GM18951 (cell line): ENCODE measurements around the gene CCDC91.

Experiments used
- POLR2A ChIP-seq: IDR thresholded peaks from 4 replicates; pipeline ENCODE4 v1.6.1; 2011; ENCODE audit warnings: mild to moderate bottlenecking; ENCODE audit not compliant: insufficient read length, insufficient read depth; ENCODE audit errors: extremely low read depth
- in situ Hi-C: fragments of 300-500 bp; cut with MboI; formaldehyde crosslinking; loops from one replicate; pipeline ENCODE4 v1.12.0; 2022; ENCODE audit warnings: low sequenced_read_pairs, mixed read lengths, inconsistent platforms; ENCODE audit not compliant: unreplicated experiment

Gene CCDC91

DNA sequence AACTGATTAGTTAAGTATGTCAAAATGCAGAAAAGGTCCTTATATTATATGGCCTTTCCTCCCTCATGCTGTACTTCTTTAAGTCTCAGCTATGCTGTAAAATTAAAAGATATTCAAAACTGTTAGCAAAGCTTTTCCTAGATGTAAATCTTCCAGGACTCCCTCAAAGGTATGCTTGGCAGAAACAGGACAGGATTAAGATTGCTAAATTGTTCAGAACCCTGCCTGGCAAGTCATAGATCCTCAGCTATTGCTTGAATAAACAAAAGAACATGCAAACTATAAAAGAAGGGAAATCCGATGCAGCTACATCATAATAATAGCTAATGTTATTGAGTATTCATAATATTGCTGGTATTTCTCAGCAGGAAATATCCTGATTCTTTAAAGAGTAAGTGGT lies 322.6 kb downstream of the CCDC91 start:
- TF ChIP-seq POLR2A = no peak
- in situ Hi-C loops = no loop called here

DNA sequence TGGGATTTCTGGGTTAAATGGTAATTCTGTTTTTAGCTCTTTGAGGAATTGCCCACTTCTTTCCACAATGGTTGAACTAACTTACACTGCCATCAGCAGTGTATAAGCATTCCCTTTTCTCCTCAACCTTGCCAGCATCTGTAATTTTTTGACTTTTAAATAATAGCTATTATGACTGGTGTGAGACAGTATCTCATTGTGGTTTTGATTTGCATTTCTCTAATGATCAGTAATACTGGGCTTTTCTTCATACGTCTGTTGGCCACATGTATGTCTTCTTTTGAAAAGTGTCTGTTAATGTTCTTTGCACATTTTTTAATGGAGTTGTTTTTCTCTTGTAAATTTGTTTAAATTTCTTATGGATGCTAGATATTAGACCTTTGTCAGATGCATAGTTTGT lies 323.7 kb downstream of the CCDC91 start:
- in situ Hi-C loops = no loop called here
- TF ChIP-seq POLR2A = no peak

DNA sequence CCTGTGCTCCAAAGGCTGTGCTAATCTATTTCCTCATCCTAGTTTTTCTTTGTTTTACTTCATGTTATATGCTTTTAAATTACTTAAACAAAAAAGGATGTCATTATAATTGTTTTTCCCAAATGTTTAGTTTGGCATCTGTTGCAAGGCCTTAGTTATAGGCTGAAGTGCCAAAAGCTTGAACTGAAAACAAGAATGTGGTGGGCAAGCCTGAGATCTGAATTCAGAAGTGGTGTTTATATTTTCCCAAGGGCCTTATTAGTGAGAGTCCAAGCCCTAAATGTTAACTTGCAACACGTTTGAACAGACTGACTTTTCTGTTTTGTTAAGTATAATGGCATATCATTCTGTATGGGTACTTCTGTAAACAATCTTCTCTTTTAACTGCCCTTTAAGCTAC lies 326.8 kb downstream of the CCDC91 start:
- in situ Hi-C loops = no loop called here
- TF ChIP-seq POLR2A = no peak

DNA sequence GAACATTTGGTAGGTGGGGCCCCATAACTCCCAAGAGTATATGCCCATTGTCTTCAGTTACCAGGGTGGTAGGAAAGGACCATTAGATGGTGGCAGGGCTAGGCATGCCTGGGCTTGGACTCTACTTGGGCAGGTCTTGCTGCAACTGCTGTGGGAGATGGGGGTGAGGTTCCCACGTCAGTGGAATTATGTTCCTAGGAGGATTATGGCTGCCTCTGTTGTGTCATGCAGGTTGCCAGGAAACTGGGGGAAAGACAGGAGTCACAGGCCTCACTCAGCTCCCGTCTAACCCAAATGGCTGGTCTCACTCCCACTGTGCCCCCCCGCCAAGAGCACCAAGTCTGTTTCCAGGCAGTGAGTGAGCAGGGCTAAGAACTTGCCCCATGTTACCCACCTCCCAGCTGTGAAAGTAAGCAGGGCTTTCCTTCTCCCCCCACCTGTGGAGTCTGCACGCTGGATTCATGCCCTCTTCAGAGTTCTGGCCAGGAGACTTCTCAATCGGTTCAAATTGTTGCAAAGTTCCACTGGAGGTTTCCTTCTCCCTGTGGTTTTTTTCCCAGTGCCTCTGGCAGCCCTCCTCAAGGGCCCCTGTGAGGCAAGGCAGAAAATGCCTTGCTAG lies 337.5 kb downstream of the CCDC91 start:
- TF ChIP-seq POLR2A = no peak
- in situ Hi-C loops = no loop called here

DNA sequence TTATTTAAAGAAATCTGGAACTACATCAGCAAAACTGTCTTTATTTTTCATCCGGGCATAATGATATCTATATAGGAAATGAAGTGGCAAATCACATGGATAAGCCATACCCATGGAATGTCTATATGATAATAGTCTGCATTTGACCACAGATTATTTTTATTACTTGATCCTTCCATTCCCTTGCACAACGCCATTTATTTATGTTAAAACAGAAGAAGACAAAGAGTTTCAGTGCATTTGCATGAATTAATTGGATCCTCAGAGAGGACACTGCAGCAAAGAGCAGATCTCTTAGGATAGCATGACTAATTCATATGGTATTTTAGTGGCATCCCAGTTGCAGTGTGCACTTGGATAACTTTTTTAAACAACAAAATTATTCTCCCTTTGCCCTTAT lies 345.0 kb downstream of the CCDC91 start:
- in situ Hi-C loops = no loop called here
- no peak for TF ChIP-seq POLR2A

DNA sequence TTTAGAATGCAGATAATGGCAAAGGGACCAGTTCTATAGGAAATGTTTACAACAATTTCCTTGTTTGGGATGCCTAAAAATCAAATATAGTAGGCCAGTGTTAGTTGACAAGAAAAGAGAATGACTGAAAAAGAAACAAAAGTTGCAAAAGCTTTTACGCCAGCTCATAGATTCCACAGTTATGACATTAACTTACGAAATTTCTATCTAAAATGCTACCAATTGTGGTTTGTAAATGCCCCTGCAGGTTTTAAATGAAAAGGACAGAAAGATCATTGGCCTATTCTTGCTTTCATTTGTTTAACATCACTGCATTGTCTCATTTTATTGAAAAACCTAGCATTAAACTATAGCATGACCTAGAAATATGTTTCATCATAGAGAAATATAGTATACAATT lies 345.8 kb downstream of the CCDC91 start:
- TF ChIP-seq POLR2A = no peak
- in situ Hi-C loops = no loop called here

DNA sequence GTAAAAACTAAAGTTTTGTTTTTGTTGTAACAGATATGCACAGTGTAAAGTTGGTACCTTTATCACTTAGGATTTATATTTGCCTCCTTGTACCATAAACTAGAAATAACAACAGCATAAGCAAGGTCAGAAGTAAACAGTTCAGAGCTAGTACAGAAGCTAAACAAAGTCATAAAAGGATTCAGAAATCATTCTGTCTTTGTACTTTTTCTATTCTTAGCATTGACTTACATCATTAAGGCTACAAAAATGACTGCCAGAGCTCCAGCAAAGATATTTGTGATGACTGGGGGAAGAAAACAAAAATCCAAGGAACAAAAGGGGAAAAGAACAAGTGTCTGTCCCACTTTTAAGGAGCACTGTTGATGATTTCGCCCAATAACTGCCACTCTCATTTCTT lies 347.2 kb downstream of the CCDC91 start:
- in situ Hi-C loops = no loop called here
- no peak for TF ChIP-seq POLR2A

DNA sequence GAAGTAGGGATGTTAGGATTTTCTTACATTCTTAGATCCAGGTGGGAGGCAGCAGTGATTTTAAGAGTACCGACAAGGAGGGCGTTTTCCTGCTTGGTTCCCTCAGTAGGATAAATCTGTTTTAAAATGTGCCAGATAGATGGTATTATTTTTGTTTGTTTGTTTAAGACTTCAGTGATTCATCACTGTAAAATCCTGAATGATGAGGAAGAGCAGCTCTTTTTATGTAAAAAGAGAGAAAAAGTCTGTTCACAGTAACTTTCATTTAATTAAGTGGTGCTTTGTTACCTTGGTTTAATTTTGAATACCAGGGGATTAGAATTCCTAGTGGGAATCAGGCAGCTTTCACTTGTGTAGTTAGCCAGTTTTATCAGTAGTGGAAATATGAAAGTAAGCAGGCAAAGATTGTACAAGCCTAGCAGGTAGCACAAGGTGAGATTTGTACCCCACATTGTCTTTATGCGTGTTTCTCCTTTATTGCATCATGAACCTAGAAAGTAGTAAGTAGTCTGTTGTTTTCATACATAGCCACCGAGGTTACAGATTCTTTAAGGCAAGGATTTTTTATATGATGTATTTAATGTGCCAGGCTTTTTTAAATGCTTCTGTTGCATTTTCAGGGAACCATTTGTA lies 349.6 kb downstream of the CCDC91 start:
- in situ Hi-C loops = no loop called here
- TF ChIP-seq POLR2A = no peak

DNA sequence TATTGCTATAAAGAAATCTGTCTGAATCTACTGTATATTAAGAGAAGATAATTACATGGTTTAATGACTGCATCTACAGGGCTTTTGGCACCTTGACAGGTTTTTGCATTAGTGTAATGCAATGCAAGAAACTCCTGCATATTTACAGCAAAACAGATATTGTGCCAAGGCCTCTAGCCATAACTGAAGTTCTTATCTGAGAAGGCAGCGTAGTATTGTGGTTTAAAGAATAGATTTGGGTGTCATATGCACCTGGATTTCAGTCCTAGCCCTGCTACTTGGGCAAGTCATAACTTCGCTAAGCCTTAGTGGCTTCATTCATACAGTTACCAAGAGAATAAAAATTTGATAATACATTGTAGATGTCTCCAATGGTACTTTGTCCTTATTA lies 350.1 kb downstream of the CCDC91 start:
- TF ChIP-seq POLR2A = no peak
- in situ Hi-C loops = no loop called here

DNA sequence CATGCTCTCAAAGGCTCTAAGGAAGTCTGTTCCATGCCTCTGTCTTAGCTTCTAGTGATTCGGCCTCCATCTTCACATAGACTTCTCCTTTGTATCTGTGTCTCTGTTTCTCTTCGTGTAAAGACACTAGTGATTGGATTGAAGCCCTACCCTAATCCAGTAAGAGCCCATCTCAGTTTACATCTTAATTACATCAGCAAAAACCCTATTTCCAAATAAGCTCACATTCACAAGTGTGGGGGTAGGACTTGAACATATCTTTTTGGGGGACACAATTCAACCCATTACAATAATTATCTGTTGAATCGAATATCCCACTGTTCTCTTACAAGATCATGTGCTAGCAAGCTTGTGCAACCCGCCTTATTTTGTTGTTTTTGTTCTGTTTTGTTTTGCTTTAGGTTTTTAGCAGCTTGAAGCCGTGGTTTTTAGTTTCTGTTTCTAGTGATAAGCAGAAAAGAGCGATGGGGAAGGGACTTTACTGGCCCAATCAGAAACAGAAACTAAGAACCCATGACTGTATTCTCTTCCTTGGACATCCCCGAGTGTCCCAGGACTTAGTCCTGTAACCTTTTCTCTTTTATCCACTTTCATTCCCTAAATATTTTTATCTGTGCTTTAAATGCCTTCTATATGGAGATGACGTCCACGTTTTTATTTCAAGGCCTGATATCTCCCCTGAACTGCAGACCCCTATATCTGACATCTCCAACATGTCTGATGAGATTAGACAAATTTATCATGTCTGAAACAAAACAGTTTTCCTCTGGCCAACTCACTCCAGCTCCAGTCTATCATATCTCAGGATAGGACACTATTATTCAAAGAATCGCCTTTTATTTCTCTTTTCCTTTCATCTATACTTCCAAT lies 353.0 kb downstream of the CCDC91 start:
- no peak for TF ChIP-seq POLR2A
- in situ Hi-C loops = no loop called here

DNA sequence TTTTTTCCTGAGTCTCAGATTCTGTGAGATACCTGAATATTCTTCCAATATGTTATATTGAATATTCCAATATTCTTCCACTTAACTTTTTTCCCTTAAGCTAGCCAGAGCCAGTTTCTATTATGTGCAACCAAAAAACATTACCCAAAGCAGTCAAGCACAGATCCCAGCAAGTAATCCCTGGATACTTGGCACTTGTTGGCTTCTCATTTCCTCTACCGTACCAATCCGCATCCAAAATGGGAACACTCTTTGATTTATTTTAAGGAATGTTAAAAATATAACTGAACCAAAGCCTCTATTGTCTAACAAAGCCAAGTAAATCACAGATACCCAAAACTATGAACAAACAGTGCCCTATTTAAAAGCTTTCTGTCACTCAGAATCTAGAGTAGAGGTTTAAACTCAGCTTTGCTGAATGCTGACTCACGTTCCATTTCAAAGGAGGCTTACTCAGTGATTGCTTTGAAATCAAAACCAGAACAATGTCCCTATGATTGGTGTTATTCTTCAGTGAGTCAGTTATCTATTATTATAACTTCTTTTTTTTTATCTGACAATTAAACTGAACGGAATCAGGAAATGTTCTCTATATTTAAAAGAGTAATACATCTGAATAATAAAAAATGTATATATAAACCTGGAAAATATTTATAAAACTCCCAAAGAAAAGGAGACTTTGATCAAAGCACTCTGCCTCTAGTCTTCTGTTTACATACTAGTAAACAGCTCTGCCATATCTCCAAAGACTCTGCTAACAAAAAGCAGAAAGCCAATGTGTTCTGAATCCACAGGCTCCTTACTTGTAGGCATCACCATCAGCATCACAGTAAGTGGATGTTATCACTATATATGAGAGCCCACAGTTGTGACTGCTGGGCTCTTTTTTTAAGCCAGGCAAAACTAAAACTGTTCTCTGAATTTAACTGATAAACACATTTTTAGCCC lies 360.8 kb downstream of the CCDC91 start:
- TF ChIP-seq POLR2A = no peak
- in situ Hi-C loops = no loop called here

DNA sequence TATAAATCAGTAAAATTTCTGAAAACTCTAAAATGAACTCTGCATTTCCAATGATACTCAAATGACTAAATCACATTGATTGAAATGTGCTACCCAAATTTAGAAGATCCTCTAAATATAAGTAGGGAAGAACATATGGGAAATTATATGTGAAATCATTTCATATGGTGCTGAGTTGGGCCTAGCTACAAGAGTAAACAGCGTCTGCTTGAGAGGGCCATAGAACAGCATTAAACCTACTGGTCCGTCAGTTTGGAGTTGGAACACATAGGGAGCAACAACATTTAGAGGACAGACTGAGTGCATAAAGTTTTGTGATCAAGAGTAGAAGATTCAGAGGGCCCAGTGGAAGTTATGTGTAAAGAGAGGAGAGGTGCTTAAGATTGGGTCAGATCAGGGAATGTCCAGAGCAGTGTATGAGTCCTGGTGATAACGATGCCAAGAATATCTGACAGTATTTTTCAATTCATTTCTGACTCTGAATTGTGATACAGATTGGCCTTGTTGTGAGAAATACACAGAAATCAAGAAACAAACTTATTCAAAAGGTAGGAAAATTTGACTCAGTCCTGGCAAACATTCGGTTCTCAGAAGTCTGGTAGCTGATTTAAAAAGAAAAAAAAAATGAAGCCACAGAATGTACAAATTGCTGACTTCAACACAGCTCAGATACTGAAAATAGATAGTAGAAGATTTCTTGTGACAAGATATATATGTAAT lies 362.2 kb downstream of the CCDC91 start:
- no peak for TF ChIP-seq POLR2A
- in situ Hi-C loops = no loop called here
